IMR-90 (cell line): ENCODE results near the gene TRABD. TPM values are rescaled to one million over a fixed set of nuclear protein-coding genes. Genes with fewer than 3 reads are reported as not detected.

ENCODE experiments used
- ATAC-seq: fragments of 200-7000 bp; cut with Tn5 transposase; 2 replicates; pipeline ENCODE4 v1.9.1; 2020; ENCODE audit warnings: low read depth, mild to moderate bottlenecking, moderate library complexity
- BruUV-seq: library from RNA; stranded (reverse); fragments of 400-500 nt; replicated peaks from 2 replicates; lab custom pipeline; 2021; lab: Mats Ljungman, UMichigan
- CTCF ChIA-PET: fragments of 300-600 bp; formaldehyde crosslinking; extraction: SDS; loops from one replicate; lab custom pipeline; 2021; ENCODE audit warnings: antibody characterized with exemption; lab: Yijun Ruan, JAX
- POLR2A ChIA-PET: fragments of 300-600 bp; sonication (Branson Sonifier 250); formaldehyde crosslinking; loops from one replicate; lab custom pipeline; 2022; ENCODE audit warnings: antibody characterized with exemption; ENCODE audit not compliant: unreplicated experiment; lab: Charles Lee
- DNase-seq: peaks from one replicate; pipeline ENCODE4 v3.0.0; 2013
- H2AFZ ChIP-seq: replicated peaks from 2 replicates; pipeline ENCODE3; 2013; ENCODE audit warnings: low read length, mild to moderate bottlenecking; ENCODE audit not compliant: poor library complexity
- H2AK5ac ChIP-seq: 2 replicates; pipeline ENCODE4 v1.6.1; 2013; ENCODE audit warnings: low read depth, low read length, inconsistent platforms
- H2AK9ac ChIP-seq: replicated peaks from 2 replicates; pipeline ENCODE3; 2013; ENCODE audit warnings: mild to moderate bottlenecking, low read depth, low read length, moderate library complexity; ENCODE audit not compliant: poor library complexity
- H2BK120ac ChIP-seq: 2 replicates; pipeline ENCODE4 v1.6.1; 2013; ENCODE audit warnings: low read depth, low read length, inconsistent platforms
- H2BK15ac ChIP-seq: 3 replicates; pipeline ENCODE4 v1.6.1; 2013; ENCODE audit warnings: low read depth, low read length, inconsistent platforms
- H2BK20ac ChIP-seq: 2 replicates; pipeline ENCODE4 v1.6.1; 2013; ENCODE audit warnings: low read depth, mild to moderate bottlenecking, inconsistent platforms, low read length, moderate library complexity
- H2BK5ac ChIP-seq: 2 replicates; pipeline ENCODE4 v1.6.1; 2013; ENCODE audit warnings: mild to moderate bottlenecking, low read depth, low read length, inconsistent platforms; ENCODE audit not compliant: poor library complexity, severe bottlenecking
- H3K14ac ChIP-seq: replicated peaks from 2 replicates; pipeline ENCODE4 v1.6.1; 2013; ENCODE audit warnings: low read depth, low read length, inconsistent platforms
- H3K18ac ChIP-seq: 2 replicates; pipeline ENCODE4 v1.6.1; 2013; ENCODE audit warnings: low read depth, low read length, control low read depth
- H3K23ac ChIP-seq: 2 replicates; pipeline ENCODE4 v1.6.1; 2013; ENCODE audit warnings: low read depth, low read length, inconsistent platforms
- H3K27ac ChIP-seq: 2 replicates; pipeline ENCODE4 v1.5.1; 2013; ENCODE audit warnings: mild to moderate bottlenecking, control low read depth, low read length; ENCODE audit not compliant: insufficient read depth
- H3K27me3 ChIP-seq: 2 replicates; pipeline ENCODE4 v1.6.1; 2013; ENCODE audit warnings: low read length; ENCODE audit not compliant: control insufficient read depth, insufficient read depth
- H3K36me3 ChIP-seq: 2 replicates; pipeline ENCODE4 v1.6.1; 2013; ENCODE audit warnings: low read length, mixed read lengths; ENCODE audit not compliant: control insufficient read depth, insufficient read depth
- H3K4ac ChIP-seq: 2 replicates; pipeline ENCODE4 v1.6.1; 2013; ENCODE audit warnings: low read depth, low read length, inconsistent platforms
- H3K4me1 ChIP-seq: 2 replicates; pipeline ENCODE4 v1.6.1; 2013; ENCODE audit warnings: low read length, mixed read lengths; ENCODE audit not compliant: control insufficient read depth, insufficient read depth
- H3K4me2 ChIP-seq: 2 replicates; pipeline ENCODE4 v1.6.1; 2013; ENCODE audit warnings: low read depth, mild to moderate bottlenecking, control low read depth, low read length, moderate library complexity
- H3K4me3 ChIP-seq: 2 replicates; pipeline ENCODE4 v1.5.1; 2013; ENCODE audit warnings: low read depth, mild to moderate bottlenecking, control low read depth, low read length, moderate library complexity; ENCODE audit not compliant: insufficient read depth
- H3K56ac ChIP-seq: 2 replicates; pipeline ENCODE4 v1.6.1; 2013; ENCODE audit warnings: low read length, inconsistent platforms; ENCODE audit not compliant: insufficient read depth; ENCODE audit errors: extremely low read depth
- H3K79me1 ChIP-seq, 2 experiments: 2 replicates each; pipeline ENCODE4 v1.6.1; 2013; ENCODE audit warnings: low read length in 2 of 2, inconsistent platforms in 1 of 2, low read depth in 1 of 2
- H3K9ac ChIP-seq: 2 replicates; pipeline ENCODE4 v1.6.1; 2013; ENCODE audit warnings: low read depth, low read length, control low read depth
- H3K9me1 ChIP-seq: 2 replicates; pipeline ENCODE4 v1.6.1; 2013; ENCODE audit warnings: low read length, inconsistent platforms; ENCODE audit not compliant: insufficient read depth
- H3K9me3 ChIP-seq: 2 replicates; pipeline ENCODE4 v1.6.1; 2013; ENCODE audit warnings: low read length; ENCODE audit not compliant: control insufficient read depth, insufficient read depth
- H4K20me1 ChIP-seq: 2 replicates; pipeline ENCODE4 v1.6.1; 2013; ENCODE audit warnings: low read length, inconsistent platforms; ENCODE audit not compliant: insufficient read depth
- H4K5ac ChIP-seq: 2 replicates; pipeline ENCODE4 v1.6.1; 2013; ENCODE audit warnings: mild to moderate bottlenecking, low read depth, low read length, control low read depth
- H4K8ac ChIP-seq, 2 experiments: 2 replicates each; pipeline ENCODE4 v1.6.1; 2013; ENCODE audit warnings: low read depth in 2 of 2, low read length in 2 of 2, control low read depth in 1 of 2, inconsistent platforms in 1 of 2
- H4K91ac ChIP-seq: 2 replicates; pipeline ENCODE4 v1.6.1; 2013; ENCODE audit warnings: low read depth, low read length, inconsistent platforms; ENCODE audit not compliant: insufficient read depth
- CEBPB ChIP-seq: IDR thresholded peaks from 2 replicates; pipeline ENCODE4 v1.6.1; 2012; ENCODE audit warnings: low read depth, low read length, improper control_type of control experiment
- CHD1 ChIP-seq: IDR thresholded peaks from 2 replicates; pipeline ENCODE4 v1.6.1; 2012; ENCODE audit warnings: low read depth, low read length, improper control_type of control experiment
- FOS ChIP-seq: fragments of 150-350 bp; IDR thresholded peaks from 2 replicates; pipeline ENCODE4 v1.6.1; 2016; ENCODE audit warnings: low read depth, low read length
- MAFK ChIP-seq: IDR thresholded peaks from 2 replicates; pipeline ENCODE4 v1.6.1; 2012; ENCODE audit warnings: low read depth, low read length, improper control_type of control experiment
- MAZ ChIP-seq: IDR thresholded peaks from 2 replicates; pipeline ENCODE4 v1.6.1; 2012; ENCODE audit warnings: low read depth, mild to moderate bottlenecking, low read length, improper control_type of control experiment, moderate library complexity, borderline replicate concordance
- NFE2L2 ChIP-seq: fragments of 150-350 bp; IDR thresholded peaks from 2 replicates; pipeline ENCODE4 v1.6.1; 2016; ENCODE audit warnings: low read depth, mild to moderate bottlenecking, low read length
- POLR2A ChIP-seq: IDR thresholded peaks from 2 replicates; pipeline ENCODE4 v1.6.1; 2012; ENCODE audit warnings: mild to moderate bottlenecking, low read depth, low read length
- RAD21 ChIP-seq: IDR thresholded peaks from 2 replicates; pipeline ENCODE4 v1.6.1; 2012; ENCODE audit warnings: low read length, improper control_type of control experiment
- RCOR1 ChIP-seq: IDR thresholded peaks from 2 replicates; pipeline ENCODE4 v1.6.1; 2012; ENCODE audit warnings: mild to moderate bottlenecking, low read length, improper control_type of control experiment; ENCODE audit not compliant: insufficient replicate concordance
- RFX5 ChIP-seq: IDR thresholded peaks from 2 replicates; pipeline ENCODE4 v1.8.0; 2012; ENCODE audit warnings: low read depth, mild to moderate bottlenecking, low read length, moderate library complexity
- SMC3 ChIP-seq: fragments of 150-350 bp; IDR thresholded peaks from 2 replicates; pipeline ENCODE4 v1.6.1; 2016; ENCODE audit warnings: low read depth, mild to moderate bottlenecking, antibody characterized with exemption, low read length, moderate library complexity
- WGBS, 2 experiments: methylation state at CpG; one replicate each; pipeline versions ENCODE4 v1.1.5 to v1.1.7; 2013; ENCODE audit warnings: missing lambda C conversion rate in 2 of 2; ENCODE audit not compliant: insufficient read length in 1 of 2; ENCODE audit errors: extremely low coverage in 2 of 2; 5-methylcytosine and 5-hydroxymethylcytosine counted together
- dilution Hi-C: fragments of 300-500 bp; cut with HindIII; formaldehyde crosslinking; loops from one replicate; pipeline ENCODE4 v1.14.3; 2018; ENCODE audit warnings: low sequenced_read_pairs; ENCODE audit not compliant: unreplicated experiment
- in situ Hi-C: fragments of 300-500 bp; cut with MboI; formaldehyde crosslinking; loops from 3 replicates; pipeline ENCODE4 v1.14.3; 2019; ENCODE audit warnings: low sequenced_read_pairs, inconsistent platforms, mixed read lengths
- intact Hi-C: fragments of 100-400 bp; cut with micrococcal nuclease; formaldehyde crosslinking; loops from 2 replicates; pipeline ENCODE4 v1.10.0; 2022
- polyA plus RNA-seq, 3 experiments: library from polyadenylated mRNA; depleted of rRNA; stranded (reverse); fragments of >200 nt; gene quantifications; 2 replicates each; pipeline ENCODE4 v1.2.3, GENCODE V29; 2012; ENCODE audit warnings: low replicate concordance in 1 of 3
- total RNA-seq: library from RNA; depleted of rRNA; stranded (reverse); fragments of >200 nt; gene quantifications from 2 replicates; pipeline ENCODE4 v1.2.3, GENCODE V29; 2012
- TF ChIP-seq, protein P1 (sequence below): fragments of 150-350 bp; IDR thresholded peaks from 2 replicates; pipeline ENCODE4 v1.6.1; 2016; ENCODE audit warnings: low read depth, mild to moderate bottlenecking, low read length, moderate library complexity, borderline replicate concordance
- TF ChIP-seq, protein P2 (sequence below): conservative IDR thresholded peaks from 2 replicates; pipeline ENCODE4 v1.5.1; 2012; ENCODE audit warnings: mild to moderate bottlenecking, low read depth, low read length, improper control_type of control experiment
- TF ChIP-seq, protein P3 (sequence below): fragments of 150-350 bp; IDR thresholded peaks from 2 replicates; pipeline ENCODE4 v1.6.1; 2017; ENCODE audit warnings: mild to moderate bottlenecking, antibody characterized with exemption, low read length, low read depth

The TRABD gene
- total and polyA plus RNA-seq, 2 of the 4 experiments (the other 2 are of a cell fraction), result 13.4 to 42.7 TPM

DNA sequence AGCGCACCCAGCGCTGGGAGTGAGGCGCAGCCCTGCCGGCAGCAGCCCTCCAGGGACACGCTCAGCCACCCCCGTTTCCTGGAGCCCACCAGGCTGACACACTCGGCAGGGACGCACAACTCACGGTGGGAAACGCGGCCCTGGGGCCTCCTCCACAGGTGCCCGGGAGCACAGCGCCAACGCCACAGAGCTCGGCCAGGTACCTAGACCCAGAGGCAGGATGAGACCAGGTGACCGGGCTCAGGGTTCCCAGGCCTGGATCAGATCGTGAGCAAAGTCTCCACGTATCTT, 41.1 kb downstream of the TRABD start:
- H2AK5ac ChIP-seq, result no peak overlapping the region

More for the DNA sequence above, 41.1 kb downstream of the TRABD start:
- H3K4me1 ChIP-seq, result no peaks in the 10 kb centered on the region
- no TSS peak for BruUV-seq
- no peak overlapping the region for H3K4me3 ChIP-seq
- no peak overlapping the region for H3K14ac ChIP-seq
- H3K27ac ChIP-seq, result no peak overlapping the region
- peaks cover 55% of the 10 kb centered on the region for H3K36me3 ChIP-seq
- H4K8ac ChIP-seq, result no peak overlapping the region
- TF ChIP-seq MAFK, result no peak
- TF ChIP-seq RCOR1, result no peak
- TF ChIP-seq CEBPB, result no peak
- no peak for TF ChIP-seq MAZ
- no peak for TF ChIP-seq FOS
- TF ChIP-seq, protein P1, sequence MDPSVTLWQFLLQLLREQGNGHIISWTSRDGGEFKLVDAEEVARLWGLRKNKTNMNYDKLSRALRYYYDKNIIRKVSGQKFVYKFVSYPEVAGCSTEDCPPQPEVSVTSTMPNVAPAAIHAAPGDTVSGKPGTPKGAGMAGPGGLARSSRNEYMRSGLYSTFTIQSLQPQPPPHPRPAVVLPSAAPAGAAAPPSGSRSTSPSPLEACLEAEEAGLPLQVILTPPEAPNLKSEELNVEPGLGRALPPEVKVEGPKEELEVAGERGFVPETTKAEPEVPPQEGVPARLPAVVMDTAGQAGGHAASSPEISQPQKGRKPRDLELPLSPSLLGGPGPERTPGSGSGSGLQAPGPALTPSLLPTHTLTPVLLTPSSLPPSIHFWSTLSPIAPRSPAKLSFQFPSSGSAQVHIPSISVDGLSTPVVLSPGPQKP, result no peak
- no peak for TF ChIP-seq SMC3
- no peak for TF ChIP-seq POLR2A
- TF ChIP-seq, protein P2, sequence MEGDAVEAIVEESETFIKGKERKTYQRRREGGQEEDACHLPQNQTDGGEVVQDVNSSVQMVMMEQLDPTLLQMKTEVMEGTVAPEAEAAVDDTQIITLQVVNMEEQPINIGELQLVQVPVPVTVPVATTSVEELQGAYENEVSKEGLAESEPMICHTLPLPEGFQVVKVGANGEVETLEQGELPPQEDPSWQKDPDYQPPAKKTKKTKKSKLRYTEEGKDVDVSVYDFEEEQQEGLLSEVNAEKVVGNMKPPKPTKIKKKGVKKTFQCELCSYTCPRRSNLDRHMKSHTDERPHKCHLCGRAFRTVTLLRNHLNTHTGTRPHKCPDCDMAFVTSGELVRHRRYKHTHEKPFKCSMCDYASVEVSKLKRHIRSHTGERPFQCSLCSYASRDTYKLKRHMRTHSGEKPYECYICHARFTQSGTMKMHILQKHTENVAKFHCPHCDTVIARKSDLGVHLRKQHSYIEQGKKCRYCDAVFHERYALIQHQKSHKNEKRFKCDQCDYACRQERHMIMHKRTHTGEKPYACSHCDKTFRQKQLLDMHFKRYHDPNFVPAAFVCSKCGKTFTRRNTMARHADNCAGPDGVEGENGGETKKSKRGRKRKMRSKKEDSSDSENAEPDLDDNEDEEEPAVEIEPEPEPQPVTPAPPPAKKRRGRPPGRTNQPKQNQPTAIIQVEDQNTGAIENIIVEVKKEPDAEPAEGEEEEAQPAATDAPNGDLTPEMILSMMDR, result no peak
- TF ChIP-seq, protein P3, sequence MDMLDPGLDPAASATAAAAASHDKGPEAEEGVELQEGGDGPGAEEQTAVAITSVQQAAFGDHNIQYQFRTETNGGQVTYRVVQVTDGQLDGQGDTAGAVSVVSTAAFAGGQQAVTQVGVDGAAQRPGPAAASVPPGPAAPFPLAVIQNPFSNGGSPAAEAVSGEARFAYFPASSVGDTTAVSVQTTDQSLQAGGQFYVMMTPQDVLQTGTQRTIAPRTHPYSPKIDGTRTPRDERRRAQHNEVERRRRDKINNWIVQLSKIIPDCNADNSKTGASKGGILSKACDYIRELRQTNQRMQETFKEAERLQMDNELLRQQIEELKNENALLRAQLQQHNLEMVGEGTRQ, result no peak
- no peak for TF ChIP-seq RAD21
- no peak for TF ChIP-seq NFE2L2
- no peak for TF ChIP-seq RFX5
- no peak for TF ChIP-seq CHD1
- H3K79me1 ChIP-seq, result peaks cover 0 to 18% of the 10 kb centered on the region in 2 experiments; a peak in 1 of 4 replicates
- CTCF ChIA-PET, result no interaction called here
- intact Hi-C loops (no loop called here), in situ Hi-C loops (no loop called here), dilution Hi-C loops (no loop called here)
- H3K9ac ChIP-seq, result no peak overlapping the region
- H3K9me3 ChIP-seq, result no peaks in the 10 kb centered on the region
- H2BK15ac ChIP-seq, result no peak overlapping the region
- H3K56ac ChIP-seq, result no peak overlapping the region
- no peak overlapping the region for H2AFZ ChIP-seq
- POLR2A ChIA-PET, result no interaction called here
- DNase-seq, result no peak
- H4K91ac ChIP-seq, result no peak overlapping the region
- no peak for ATAC-seq
- H3K4ac ChIP-seq, result no peak overlapping the region
- no peak overlapping the region for H4K5ac ChIP-seq
- no peak overlapping the region for H2AK9ac ChIP-seq
- no peak overlapping the region for H3K18ac ChIP-seq
- WGBS, 2 experiments, result 91% methylated on average over 10 of the region's 18 CpGs; no CpG with 5 or more reads in 1 of the 2 experiments
- no peak overlapping the region for H2BK5ac ChIP-seq
- H3K4me2 ChIP-seq, result no peak overlapping the region
- no peaks in the 10 kb centered on the region; the same call in 1 of the 2 replicates for H4K20me1 ChIP-seq
- H3K9me1 ChIP-seq, result peaks cover 3% of the 10 kb centered on the region; the same call in 1 of the 2 replicates
- H3K23ac ChIP-seq, result no peak overlapping the region
- no peaks in the 10 kb centered on the region for H3K27me3 ChIP-seq
- H2BK120ac ChIP-seq, result no peak overlapping the region
- no peak overlapping the region for H2BK20ac ChIP-seq
